GM12892 (cell line): ENCODE data around the gene SEC14L1.

Source experiments
- POLR2A ChIP-seq: IDR thresholded peaks from 2 replicates; pipeline ENCODE4 v1.6.1; 2011; ENCODE audit warnings: low read depth, low read length, control low read depth
- POLR2AphosphoS5 ChIP-seq: IDR thresholded peaks from 2 replicates; pipeline ENCODE4 v1.6.1; 2011; ENCODE audit warnings: low read depth, low read length, control low read depth

DNA sequence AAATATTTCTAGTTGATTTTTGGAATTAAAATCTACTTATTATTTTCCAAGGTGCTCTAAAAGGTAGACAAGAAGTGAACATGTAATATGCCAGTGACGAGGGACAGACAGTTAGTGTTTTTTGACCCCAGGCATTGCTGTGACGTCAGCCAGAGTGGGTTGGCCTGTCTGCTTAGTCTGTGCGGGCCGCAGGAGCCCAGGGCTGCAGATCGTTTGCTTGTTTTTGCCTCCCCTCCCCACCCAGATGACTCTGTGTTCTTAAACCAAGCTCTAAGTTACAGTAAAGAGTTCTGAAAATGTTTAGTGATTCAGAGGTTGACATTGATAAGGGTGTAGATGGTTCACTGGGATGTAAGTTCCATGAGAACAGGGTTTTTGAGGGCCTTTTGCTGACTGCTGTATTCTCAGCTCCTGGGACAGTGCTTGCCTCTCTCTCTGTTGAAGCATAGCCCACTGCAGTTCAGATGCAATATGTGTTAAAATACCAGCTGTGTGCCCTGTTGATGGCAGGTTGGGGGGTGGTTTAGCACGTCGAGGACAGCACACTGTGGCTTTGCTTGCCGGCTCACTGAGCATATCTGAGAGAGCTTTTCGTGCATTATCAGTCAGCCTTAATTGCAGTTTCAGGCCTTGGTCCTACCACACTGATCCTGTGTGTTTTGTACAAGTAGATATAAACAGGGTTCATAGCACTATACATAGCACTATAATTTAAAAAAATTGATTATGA, 64.8 kb downstream of the SEC14L1 start:
- TF ChIP-seq POLR2A (no peak), POLR2AphosphoS5 (no peak)
